Neural cell (in vitro differentiated cells): Measurements from ENCODE around the gene PMEPA1.

Experiments used
- EP300 ChIP-seq: fragments of 450-650 bp; conservative IDR thresholded peaks from 2 replicates; pipeline ENCODE4 v1.6.1; 2014; ENCODE audit warnings: antibody characterized with exemption, mild to moderate bottlenecking, moderate library complexity; ENCODE audit not compliant: poor library complexity, severe bottlenecking
- EZH2 ChIP-seq: fragments of 200-600, 300-800 bp; shearing (Covaris generic), sonication (generic); IDR thresholded peaks from 2 replicates; pipeline ENCODE4 v1.6.1; 2014; ENCODE audit warnings: antibody characterized with exemption, low read length, borderline replicate concordance, mild to moderate bottlenecking; ENCODE audit not compliant: insufficient read depth, poor library complexity, severe bottlenecking
- MXI1 ChIP-seq: fragments of 450-650 bp; conservative IDR thresholded peaks from 2 replicates; pipeline ENCODE4 v1.6.1; 2014; ENCODE audit warnings: antibody characterized with exemption, mild to moderate bottlenecking; ENCODE audit not compliant: poor library complexity, severe bottlenecking
- POLR2AphosphoS5 ChIP-seq: IDR thresholded peaks from 2 replicates; pipeline ENCODE4 v1.6.1; 2012
- RAD21 ChIP-seq: fragments of 450-650 bp; conservative IDR thresholded peaks from 2 replicates; pipeline ENCODE4 v1.6.1; 2014; ENCODE audit warnings: antibody characterized with exemption, mild to moderate bottlenecking, moderate library complexity
- SMC3 ChIP-seq: fragments of 450-650 bp; conservative IDR thresholded peaks from 2 replicates; pipeline ENCODE4 v1.6.1; 2014; ENCODE audit warnings: antibody characterized with exemption, mild to moderate bottlenecking, moderate library complexity; ENCODE audit not compliant: poor library complexity
- TAF1 ChIP-seq: IDR thresholded peaks from 2 replicates; pipeline ENCODE4 v1.6.1; 2012; ENCODE audit warnings: low read depth
- TF ChIP-seq, protein P1 (sequence below): fragments of 450-650 bp; IDR thresholded peaks from 2 replicates; pipeline ENCODE4 v1.5.1; 2014; ENCODE audit warnings: antibody characterized with exemption, mild to moderate bottlenecking, moderate library complexity; ENCODE audit not compliant: poor library complexity, severe bottlenecking
- TF ChIP-seq, protein P2 (sequence below): IDR thresholded peaks from 2 replicates; pipeline ENCODE4 v1.6.1; 2012; ENCODE audit warnings: borderline replicate concordance

DNA sequence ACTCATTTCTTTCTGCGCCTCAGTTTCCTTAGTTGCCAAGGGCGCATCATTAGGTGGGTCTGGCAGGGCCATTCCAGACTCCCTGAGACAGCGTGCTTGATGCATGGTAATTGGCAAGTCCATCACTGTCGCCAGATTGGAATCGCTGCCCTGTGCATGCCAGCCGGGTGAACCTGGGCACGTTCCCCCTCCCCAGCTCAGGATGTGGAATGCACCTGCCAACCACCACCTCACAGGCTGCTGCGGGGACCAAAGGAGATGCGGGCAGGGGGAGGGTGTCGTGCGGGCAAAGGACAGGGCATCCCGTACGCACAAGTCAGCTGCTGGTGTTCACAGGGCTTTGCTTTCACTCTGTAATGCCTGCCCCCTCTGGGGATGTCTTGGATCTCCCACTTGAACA lies 36.4 kb upstream of the PMEPA1 start:
- TF ChIP-seq EZH2 (no peak), POLR2AphosphoS5 (no peak), RAD21 (no peak), SMC3 (no peak), TAF1 (no peak), EP300 (no peak), MXI1 (no peak)
- TF ChIP-seq, protein P1, sequence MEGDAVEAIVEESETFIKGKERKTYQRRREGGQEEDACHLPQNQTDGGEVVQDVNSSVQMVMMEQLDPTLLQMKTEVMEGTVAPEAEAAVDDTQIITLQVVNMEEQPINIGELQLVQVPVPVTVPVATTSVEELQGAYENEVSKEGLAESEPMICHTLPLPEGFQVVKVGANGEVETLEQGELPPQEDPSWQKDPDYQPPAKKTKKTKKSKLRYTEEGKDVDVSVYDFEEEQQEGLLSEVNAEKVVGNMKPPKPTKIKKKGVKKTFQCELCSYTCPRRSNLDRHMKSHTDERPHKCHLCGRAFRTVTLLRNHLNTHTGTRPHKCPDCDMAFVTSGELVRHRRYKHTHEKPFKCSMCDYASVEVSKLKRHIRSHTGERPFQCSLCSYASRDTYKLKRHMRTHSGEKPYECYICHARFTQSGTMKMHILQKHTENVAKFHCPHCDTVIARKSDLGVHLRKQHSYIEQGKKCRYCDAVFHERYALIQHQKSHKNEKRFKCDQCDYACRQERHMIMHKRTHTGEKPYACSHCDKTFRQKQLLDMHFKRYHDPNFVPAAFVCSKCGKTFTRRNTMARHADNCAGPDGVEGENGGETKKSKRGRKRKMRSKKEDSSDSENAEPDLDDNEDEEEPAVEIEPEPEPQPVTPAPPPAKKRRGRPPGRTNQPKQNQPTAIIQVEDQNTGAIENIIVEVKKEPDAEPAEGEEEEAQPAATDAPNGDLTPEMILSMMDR, result no peak
- TF ChIP-seq, protein P2, sequence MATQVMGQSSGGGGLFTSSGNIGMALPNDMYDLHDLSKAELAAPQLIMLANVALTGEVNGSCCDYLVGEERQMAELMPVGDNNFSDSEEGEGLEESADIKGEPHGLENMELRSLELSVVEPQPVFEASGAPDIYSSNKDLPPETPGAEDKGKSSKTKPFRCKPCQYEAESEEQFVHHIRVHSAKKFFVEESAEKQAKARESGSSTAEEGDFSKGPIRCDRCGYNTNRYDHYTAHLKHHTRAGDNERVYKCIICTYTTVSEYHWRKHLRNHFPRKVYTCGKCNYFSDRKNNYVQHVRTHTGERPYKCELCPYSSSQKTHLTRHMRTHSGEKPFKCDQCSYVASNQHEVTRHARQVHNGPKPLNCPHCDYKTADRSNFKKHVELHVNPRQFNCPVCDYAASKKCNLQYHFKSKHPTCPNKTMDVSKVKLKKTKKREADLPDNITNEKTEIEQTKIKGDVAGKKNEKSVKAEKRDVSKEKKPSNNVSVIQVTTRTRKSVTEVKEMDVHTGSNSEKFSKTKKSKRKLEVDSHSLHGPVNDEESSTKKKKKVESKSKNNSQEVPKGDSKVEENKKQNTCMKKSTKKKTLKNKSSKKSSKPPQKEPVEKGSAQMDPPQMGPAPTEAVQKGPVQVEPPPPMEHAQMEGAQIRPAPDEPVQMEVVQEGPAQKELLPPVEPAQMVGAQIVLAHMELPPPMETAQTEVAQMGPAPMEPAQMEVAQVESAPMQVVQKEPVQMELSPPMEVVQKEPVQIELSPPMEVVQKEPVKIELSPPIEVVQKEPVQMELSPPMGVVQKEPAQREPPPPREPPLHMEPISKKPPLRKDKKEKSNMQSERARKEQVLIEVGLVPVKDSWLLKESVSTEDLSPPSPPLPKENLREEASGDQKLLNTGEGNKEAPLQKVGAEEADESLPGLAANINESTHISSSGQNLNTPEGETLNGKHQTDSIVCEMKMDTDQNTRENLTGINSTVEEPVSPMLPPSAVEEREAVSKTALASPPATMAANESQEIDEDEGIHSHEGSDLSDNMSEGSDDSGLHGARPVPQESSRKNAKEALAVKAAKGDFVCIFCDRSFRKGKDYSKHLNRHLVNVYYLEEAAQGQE, result no peak
